GM23248 (cell line): ENCODE data around the gene CLCA1. TPM values are rescaled to one million over a fixed set of nuclear protein-coding genes. Genes with fewer than 3 reads are reported as not detected.

Source experiments
- DNase-seq: peaks from one replicate; pipeline ENCODE4 v3.0.0-alpha.2; 2015
- H2AFZ ChIP-seq: fragments of 200-600 bp; sonication (generic); 2 replicates; pipeline ENCODE4 v1.6.1; 2016; ENCODE audit warnings: antibody characterized with exemption
- H3F3A ChIP-seq: fragments of 200-600 bp; sonication (generic); 2 replicates; pipeline ENCODE4 v1.6.1; 2016; ENCODE audit warnings: mild to moderate bottlenecking, antibody characterized with exemption, mixed run types; ENCODE audit not compliant: insufficient read depth
- H3K27ac ChIP-seq: fragments of 200-600 bp; sonication (generic); 2 replicates; pipeline ENCODE4 v1.5.1; 2016; ENCODE audit warnings: mild to moderate bottlenecking
- H3K27me3 ChIP-seq: fragments of 200-600 bp; sonication (generic); replicated peaks from 2 replicates; pipeline ENCODE4 v1.6.1; 2016; ENCODE audit warnings: mild to moderate bottlenecking; ENCODE audit not compliant: insufficient read depth
- H3K36me3 ChIP-seq: fragments of 200-600 bp; sonication (generic); 2 replicates; pipeline ENCODE4 v1.6.1; 2016; ENCODE audit warnings: low read depth, mild to moderate bottlenecking
- H3K4me1 ChIP-seq: fragments of 200-600 bp; sonication (generic); 2 replicates; pipeline ENCODE4 v1.6.1; 2016; ENCODE audit warnings: mild to moderate bottlenecking; ENCODE audit not compliant: insufficient read depth
- H3K4me2 ChIP-seq: fragments of 200-600 bp; sonication (generic); one replicate; pipeline ENCODE4 v1.6.1; 2016; ENCODE audit warnings: mild to moderate bottlenecking; ENCODE audit not compliant: unreplicated experiment
- H3K4me3 ChIP-seq: fragments of 200-600 bp; sonication (generic); 2 replicates; pipeline ENCODE4 v1.5.1; 2016; ENCODE audit warnings: mild to moderate bottlenecking
- H3K79me2 ChIP-seq: fragments of 200-600 bp; sonication (generic); 2 replicates; pipeline ENCODE4 v1.6.1; 2016; ENCODE audit warnings: mild to moderate bottlenecking; ENCODE audit not compliant: insufficient read depth
- H3K9ac ChIP-seq: fragments of 200-600 bp; sonication (generic); 2 replicates; pipeline ENCODE4 v1.6.1; 2016; ENCODE audit warnings: mild to moderate bottlenecking
- H3K9me2 ChIP-seq: fragments of 200-600 bp; sonication (generic); 2 replicates; pipeline ENCODE4 v1.6.1; 2016; ENCODE audit warnings: mixed run types, mild to moderate bottlenecking, moderate library complexity; ENCODE audit not compliant: insufficient read depth
- H3K9me3 ChIP-seq: fragments of 200-600 bp; sonication (generic); one replicate; pipeline ENCODE4 v1.6.1; 2017; ENCODE audit warnings: low read depth
- H4K20me1 ChIP-seq: fragments of 200-600 bp; sonication (generic); 2 replicates; pipeline ENCODE4 v1.6.0; 2016; ENCODE audit not compliant: insufficient read depth
- EZH2 ChIP-seq: fragments of 200-600 bp; sonication (generic); IDR thresholded peaks from 2 replicates; pipeline ENCODE4 v1.6.1; 2018; ENCODE audit warnings: antibody characterized with exemption, mild to moderate bottlenecking; ENCODE audit not compliant: insufficient read depth, poor library complexity, severe bottlenecking
- EZH2phosphoT487 ChIP-seq: fragments of 200-600 bp; sonication (generic); IDR thresholded peaks from 2 replicates; pipeline ENCODE4 v1.6.1; 2018; ENCODE audit warnings: antibody characterized with exemption, moderate library complexity, mild to moderate bottlenecking, low read depth; ENCODE audit not compliant: insufficient read depth
- WGBS, 2 experiments: methylation state at CpG; one replicate each; pipeline ENCODE4 v1.1.6; 2015 to 2017; ENCODE audit warnings: low lambda C conversion rate in 2 of 2, low coverage in 1 of 2; ENCODE audit errors: missing lambda C conversion rate in 2 of 2; 5-methylcytosine and 5-hydroxymethylcytosine counted together
- in situ Hi-C: fragments of 300-500 bp; cut with MboI; formaldehyde crosslinking; loops from 2 replicates; pipeline ENCODE4 v1.15.0; 2020
- polyA plus RNA-seq: library from polyadenylated mRNA; unstranded; fragments of >200 nt; fragmentation: Nextera tagmentation; extraction: Ambion mirVana; gene quantifications from 2 replicates; pipeline ENCODE4 v1.2.1, GENCODE V29; 2016
- total RNA-seq: library from RNA; depleted of rRNA; stranded (reverse); fragments of >200 nt; shearing (Covaris generic); gene quantifications from 2 replicates; pipeline ENCODE4 v1.2.3, GENCODE V29; 2014

CLCA1 gene
- total and polyA plus RNA-seq, 2 experiments from 2014 or later = not detected

- Histone ChIP-seq H3K27ac (no peak overlapping the region), H4K20me1 (no peaks in the 10 kb centered on the region), H3K36me3 (no peaks in the 10 kb centered on the region), H3K9me2 (no peaks in the 10 kb centered on the region), H3K9me3 (no peaks in the 10 kb centered on the region), H3F3A (peaks cover 31% of the 10 kb centered on the region), H3K4me3 (no peak overlapping the region), H3K79me2 (no peaks in the 10 kb centered on the region), H2AFZ (no peak overlapping the region), H3K9ac (no peak overlapping the region), H3K27me3 (no peaks in the 10 kb centered on the region), H3K4me1 (peaks cover 18% of the 10 kb centered on the region), H3K4me2 (no peak overlapping the region)
- TF ChIP-seq EZH2phosphoT487 (no peak), EZH2 (no peak)
- WGBS, 2 experiments = 59 to 62% methylated on average over 2 of the region's 2 CpGs
- DNase-seq = no peak
- in situ Hi-C loops = no loop called here
Measured at GRCh38 chr1:86489242-86489878, 20.6 kb downstream of the CLCA1 start.

- H3K4me3 ChIP-seq = no peak overlapping the region
- in situ Hi-C loops = no loop called here
- H3K27ac ChIP-seq = no peak overlapping the region
- no peaks in the 10 kb centered on the region for H4K20me1 ChIP-seq
- H3K27me3 ChIP-seq = no peaks in the 10 kb centered on the region
- no peaks in the 10 kb centered on the region for H3K79me2 ChIP-seq
- peaks cover 17% of the 10 kb centered on the region for H3K4me1 ChIP-seq
- H3F3A ChIP-seq = peaks cover 28% of the 10 kb centered on the region
- TF ChIP-seq EZH2phosphoT487 = no peak
- TF ChIP-seq EZH2 = no peak
- no peaks in the 10 kb centered on the region for H3K36me3 ChIP-seq
- WGBS, 2 experiments = 77 to 85% methylated on average over 2 of the region's 2 CpGs
- no peak overlapping the region for H3K9ac ChIP-seq
- no peaks in the 10 kb centered on the region for H3K9me3 ChIP-seq
- H2AFZ ChIP-seq = no peak overlapping the region
- no peak overlapping the region for H3K4me2 ChIP-seq
- H3K9me2 ChIP-seq = no peaks in the 10 kb centered on the region
- no peak for DNase-seq
Measured at GRCh38 chr1:86491171-86491950, 22.6 kb downstream of the CLCA1 start.

GRCh38 chr1:86498281-86498680, 29.6 kb downstream of the CLCA1 start:
- H3F3A ChIP-seq = peaks cover 9% of the 10 kb centered on the region
- TF ChIP-seq EZH2phosphoT487 (no peak), EZH2 (no peak)
- no peak overlapping the region for H2AFZ ChIP-seq
- 94% methylated on average over 3 of the region's 3 CpGs for WGBS, 2 experiments
- no peaks in the 10 kb centered on the region for H3K9me2 ChIP-seq
- no peaks in the 10 kb centered on the region for H3K79me2 ChIP-seq
- no peaks in the 10 kb centered on the region for H3K27me3 ChIP-seq
- H3K9ac ChIP-seq = no peak overlapping the region
- no peaks in the 10 kb centered on the region for H3K36me3 ChIP-seq
- no peak overlapping the region for H3K27ac ChIP-seq
- H3K4me3 ChIP-seq = no peak overlapping the region
- no peaks in the 10 kb centered on the region for H3K9me3 ChIP-seq
- H3K4me2 ChIP-seq = no peak overlapping the region
- in situ Hi-C loops = no loop called here
- no peaks in the 10 kb centered on the region for H4K20me1 ChIP-seq
- no peak for DNase-seq
- H3K4me1 ChIP-seq = no peaks in the 10 kb centered on the region

- Histone ChIP-seq H3K27ac (no peak overlapping the region), H3K9me2 (no peaks in the 10 kb centered on the region), H3K9me3 (no peaks in the 10 kb centered on the region), H2AFZ (0 out of 2 replicates have a peak overlapping the region, but pooled peaks have one; percentile 46), H3K9ac (no peak overlapping the region), H3K4me1 (peaks cover 4% of the 10 kb centered on the region), H4K20me1 (no peaks in the 10 kb centered on the region), H3K4me3 (no peak overlapping the region), H3K79me2 (no peaks in the 10 kb centered on the region), H3K27me3 (no peaks in the 10 kb centered on the region), H3K4me2 (no peak overlapping the region), H3F3A (peaks cover 15% of the 10 kb centered on the region), H3K36me3 (no peaks in the 10 kb centered on the region)
- TF ChIP-seq EZH2phosphoT487 = no peak
- TF ChIP-seq EZH2 = no peak
- DNase-seq = peak; percentile 90
- 1% methylated on average over 3 of the region's 3 CpGs for WGBS, 2 experiments
- in situ Hi-C loops = loop anchor here (10.0 to 25.0 kb wide), 2 partner anchors 115 to 587 kb away; no protein-coding TSS in a partner anchor
Measured at GRCh38 chr1:86499987-86500593, 31.4 kb downstream of the CLCA1 start.
